K562 (cell line): ENCODE measurements around the gene CUTA. TPM values are rescaled to one million over a fixed set of nuclear protein-coding genes. Genes with fewer than 3 reads are reported as not detected.

ENCODE experiments used
- ARID4B ChIP-seq: sonication (generic); formaldehyde crosslinking; IDR thresholded peaks from 2 replicates; pipeline ENCODE4 v1.8.0; 2022; ENCODE audit warnings: mild to moderate bottlenecking, missing genetic modification reagents
- C11orf30 ChIP-seq: fragments of 450-650 bp; IDR thresholded peaks from 2 replicates; pipeline ENCODE4 v1.6.1; 2016; ENCODE audit warnings: low read depth, mild to moderate bottlenecking
- CBFA2T2 ChIP-seq: fragments of 450-650 bp; conservative IDR thresholded peaks from 2 replicates; pipeline ENCODE4 v1.6.1; 2017; ENCODE audit warnings: mild to moderate bottlenecking
- CBX2 ChIP-seq: fragments of 200-600 bp; sonication (generic); IDR thresholded peaks from one replicate; pipeline ENCODE4 v1.6.1; 2012; ENCODE audit warnings: mild to moderate bottlenecking, low read length, inconsistent platforms; ENCODE audit not compliant: insufficient read depth, poor library complexity, severe bottlenecking
- CSDE1 ChIP-seq, 2 experiments: fragments of 450-650 bp; IDR thresholded peaks; 2 replicates each; pipeline ENCODE4 v1.6.1; 2016; ENCODE audit warnings: mild to moderate bottlenecking in 1 of 2
- HEY1 ChIP-seq: fragments of 250-450 bp; sonication (Bioruptor Pico); IDR thresholded peaks from 2 replicates; pipeline ENCODE4 v1.5.0; 2020; ENCODE audit warnings: mild to moderate bottlenecking, moderate library complexity, borderline replicate concordance
- HNRNPL ChIP-seq: fragments of 200-400 bp; formaldehyde crosslinking; IDR thresholded peaks from 2 replicates; pipeline ENCODE4 v1.6.1; 2017; ENCODE audit warnings: low read depth, mild to moderate bottlenecking, low read length
- IFI16 ChIP-seq: fragments of 250-450 bp; sonication (Bioruptor Pico); IDR thresholded peaks from 2 replicates; pipeline ENCODE4 v2.1.2; 2022; ENCODE audit warnings: mild to moderate bottlenecking, inconsistent platforms
- ILK ChIP-seq: fragments of 450-650 bp; IDR thresholded peaks from 2 replicates; pipeline ENCODE4 v1.6.1; 2016; ENCODE audit warnings: missing genetic modification characterization, low read depth, mild to moderate bottlenecking, missing compliant biosample characterization, moderate library complexity, borderline replicate concordance
- PHB ChIP-seq: fragments of 250-450 bp; sonication (Bioruptor Pico); IDR thresholded peaks from 2 replicates; pipeline ENCODE4 v1.5.0; 2021
- RNF2 ChIP-seq: sonication (generic); IDR thresholded peaks from 2 replicates; pipeline ENCODE4 v1.6.1; 2016
- SIX5 ChIP-seq, 2 experiments: IDR thresholded peaks; 2 replicates each; pipeline ENCODE4 v1.6.1; 2011; ENCODE audit warnings: low read length in 2 of 2, borderline replicate concordance in 1 of 2, low read depth in 1 of 2, mild to moderate bottlenecking in 1 of 2, moderate library complexity in 1 of 2; ENCODE audit not compliant: insufficient read depth in 1 of 2
- THAP12 ChIP-seq: fragments of 250-450 bp; sonication (Bioruptor Pico); IDR thresholded peaks from 2 replicates; pipeline ENCODE4 v1.9.0; 2021; ENCODE audit warnings: mild to moderate bottlenecking, inconsistent platforms
- TSC22D4 ChIP-seq: fragments of 450-650 bp; IDR thresholded peaks from 2 replicates; pipeline ENCODE4 v1.6.1; 2016; ENCODE audit warnings: missing genetic modification characterization, missing biosample characterization, control low read depth
- ZMIZ1 ChIP-seq, 2 experiments: fragments of 150-350 bp in 1 of 2; IDR thresholded peaks; 2 replicates each; pipeline ENCODE4 v1.6.1; 2012 to 2016; ENCODE audit warnings: low read depth in 2 of 2, low read length in 2 of 2, mild to moderate bottlenecking in 1 of 2, moderate library complexity in 1 of 2
- polyA plus RNA-seq, 8 experiments: library from polyadenylated mRNA; depleted of rRNA in 4 of 8; stranded (reverse) in 5 of 8; unstranded in 3 of 8; fragments of >200 nt; fragmentation: Nextera tagmentation in 2 of 8; fragmentation: Illumina TruSeq in 1 of 8; extraction: Ambion mirVana in 2 of 8; extraction: Trizol in 1 of 8; gene quantifications; 2 replicates each; pipeline versions ENCODE4 v1.2.1 to v1.2.3, GENCODE V29; 2011 to 2014; ENCODE audit warnings: inconsistent platforms in 1 of 8, missing spikeins in 1 of 8
- total RNA-seq, 7 experiments: library from RNA; depleted of rRNA in 6 of 7; stranded (reverse); fragments of >200 nt in 6 of 7; fragmentation: Illumina TruSeq in 2 of 7; extraction: Trizol in 2 of 7; gene quantifications; 2 replicates each; pipeline versions ENCODE4 v1.2.1 to v1.2.3, GENCODE V29; 2011 to 2021; ENCODE audit warnings: low replicate concordance in 1 of 7

CUTA gene
- total and polyA plus RNA-seq, 9 of the 15 experiments (the other 6 are each of a cell fraction or from before 2014, with no cell fraction given) = 166 to 682 (median 310) TPM

- TF ChIP-seq TSC22D4 (tag) (no peak), ARID4B (CRISPR knock-in tag) (peak; percentile 91), C11orf30 (peak; percentile 85), RNF2 (peak; percentile 85), HEY1 (CRISPR knock-in tag) (peak; percentile 91), ILK (tag) (no peak), PHB (CRISPR knock-in tag) (peak; percentile 66; the same call in 1 of the 2 replicates), HNRNPL (no peak), IFI16 (no peak), THAP12 (CRISPR knock-in tag) (0 out of 2 replicates have a peak, but pooled peaks have one; percentile 75), CBX2 (no peak), ZMIZ1 (IDR thresholded peaks at IDR 0.05; ENCODE audit: low read depth in 2 of 2, low read length in 2 of 2) (peak in 1 of 2 experiments; percentile 89; a peak in 2 of 4 replicates), CSDE1 (IDR thresholded peaks at IDR 0.05) (no peak), SIX5 (IDR thresholded peaks at IDR 0.05; ENCODE audit: borderline replicate concordance in 1 of 2, insufficient read depth in 1 of 2, low read depth in 1 of 2, low read length in 2 of 2) (peak; percentile 19 to 36; a peak in 2 of 4 replicates), CBFA2T2 (peak; percentile 96)
Measured at GRCh38 chr6:33417903-33418689, at the start of gene CUTA (continued).
